Stimulated activated CD4-positive, alpha-beta T cell treated with anti-CD3 and anti-CD28 coated beads, Interleukin-12 subunit alpha, Interleukin-12 subunit beta, amount 100 ng/mL, for 48 hours (primary cell): ENCODE results near the gene THAP5.
A peak's percentile ranks its signal among the peaks of the same experiment; 100 is the strongest.
"Not testable (repeated sequence)": the region's sequence is repeated elsewhere in the genome, so short reads cannot be mapped to it uniquely, and the experiment has no call there.

Experiments used
- DNase-seq, 3 donors: peaks; one replicate each; pipeline ENCODE4 v3.0.0-alpha.2; 2020; ENCODE audit warnings: low read depth in 2 of 3, low spot score in 1 of 3

THAP5 gene

GRCh38 chr7:108585843-108586242 lies 16.3 kb upstream of the THAP5 start:
- DNase-seq: no peak

GRCh38 chr7:108584211-108584610 lies 14.7 kb upstream of the THAP5 start:
- no peak for DNase-seq

GRCh38 chr7:108581655-108582491 lies 12.4 kb upstream of the THAP5 start:
- no peak for DNase-seq

GRCh38 chr7:108580298-108580697 lies 10.8 kb upstream of the THAP5 start:
- DNase-seq: no peak

- DNase-seq: no peak
Observed at GRCh38 chr7:108578937-108579336, 9.4 kb upstream of the THAP5 start.

- no peak for DNase-seq
Observed at GRCh38 chr7:108576116-108576515, 6.6 kb upstream of the THAP5 start.

GRCh38 chr7:108575156-108575555 lies 5.7 kb upstream of the THAP5 start:
- DNase-seq: no peak

- no peak for DNase-seq
Observed at GRCh38 chr7:108572480-108572879, 3.0 kb upstream of the THAP5 start.

GRCh38 chr7:108570146-108570755 lies 745 bp upstream of the THAP5 start:
- DNase-seq: peak; percentile 9 to 37 (median 23)

GRCh38 chr7:108568801-108569380 lies 615 bp downstream of the THAP5 start:
- no peak for DNase-seq

GRCh38 chr7:108565987-108566386 lies 3.5 kb downstream of the THAP5 start:
- no peak for DNase-seq

GRCh38 chr7:108561047-108561619 lies 8.4 kb downstream of the THAP5 start:
- no peak for DNase-seq

- no peak for DNase-seq
Observed at GRCh38 chr7:108559253-108559652, 10.3 kb downstream of the THAP5 start.

GRCh38 chr7:108557617-108558016 lies 11.9 kb downstream of the THAP5 start:
- no peak for DNase-seq

- DNase-seq: no peak
Observed at GRCh38 chr7:108557191-108557590, 12.3 kb downstream of the THAP5 start.

GRCh38 chr7:108556665-108557064 lies 12.8 kb downstream of the THAP5 start:
- not testable (repeated sequence) for DNase-seq

GRCh38 chr7:108548141-108548896 lies 21.2 kb downstream of the THAP5 start:
- not testable (repeated sequence) for DNase-seq

- DNase-seq: no peak
Observed at GRCh38 chr7:108541478-108541877, 28.0 kb downstream of the THAP5 start.

GRCh38 chr7:108538685-108539084 lies 30.8 kb downstream of the THAP5 start:
- not testable (repeated sequence) for DNase-seq

- not testable (repeated sequence) for DNase-seq
Observed at GRCh38 chr7:108538236-108538635, 31.3 kb downstream of the THAP5 start.

GRCh38 chr7:108537229-108537628 lies 32.3 kb downstream of the THAP5 start:
- DNase-seq: no peak
